GM12878 (cell line): ENCODE measurements around the gene RSPH1. TPM values are rescaled to one million over a fixed set of nuclear protein-coding genes. Genes with fewer than 3 reads are reported as not detected.

Experiments used
- ATAC-seq: fragments of 200-7000 bp; cut with Tn5 transposase; 3 replicates; pipeline ENCODE4 v1.9.1; 2020; ENCODE audit warnings: mild to moderate bottlenecking, moderate library complexity
- BruUV-seq: library from RNA; stranded (reverse); fragments of 400-500 nt; replicated peaks from 2 replicates; lab custom pipeline; 2021; lab: Mats Ljungman, UMichigan
- CTCF ChIA-PET: fragments of 300-600 bp; sonication (Branson Sonifier 250); formaldehyde crosslinking; extraction: SDS; loops from one replicate; lab custom pipeline; 2021; ENCODE audit warnings: inconsistent platforms; lab: Yijun Ruan, JAX
- POLR2A ChIA-PET: fragments of 350-600 bp; formaldehyde crosslinking; extraction: SDS; loops from one replicate; lab custom pipeline; 2021; ENCODE audit warnings: inconsistent platforms; lab: Charles Lee
- RAD21 ChIA-PET: fragments of 300-600 bp; sonication (Branson Sonifier 250); formaldehyde crosslinking; loops from one replicate; lab custom pipeline; 2023; ENCODE audit warnings: antibody characterized with exemption; ENCODE audit not compliant: unreplicated experiment; lab: Charles Lee
- SMC1A ChIA-PET: fragments of 300-600 bp; sonication (Branson Sonifier 250); formaldehyde crosslinking; loops from one replicate; lab custom pipeline; 2023; ENCODE audit not compliant: unreplicated experiment, uncharacterized antibody; lab: Charles Lee
- DNase-seq: peaks from one replicate; pipeline ENCODE4 v3.0.0-alpha.2; 2011; ENCODE audit warnings: low read depth, low spot score
- FAIRE-seq: peaks from 3 replicates; lab custom pipeline; 2011; peaks lifted over from hg19 to GRCh38; lab: Jason Lieb, UNC
- H2AFZ ChIP-seq: 2 replicates; pipeline ENCODE4 v1.6.0; 2011; ENCODE audit warnings: low read depth, low read length, control low read depth; ENCODE audit not compliant: control insufficient read depth
- H3K27ac ChIP-seq: 2 replicates; pipeline ENCODE4 v1.5.1; 2011; ENCODE audit warnings: control low read depth; ENCODE audit not compliant: control insufficient read depth, insufficient read depth
- H3K27me3 ChIP-seq, 2 experiments: replicated peaks in 1 of 2; 2 replicates each; pipeline versions ENCODE4 v1.6.0 to v1.6.1; 2011; ENCODE audit warnings: low read length in 1 of 2; ENCODE audit not compliant: control insufficient read depth in 2 of 2, insufficient read depth in 2 of 2
- H3K36me3 ChIP-seq, 2 experiments: 2 replicates each; pipeline ENCODE4 v1.5.1; 2011; ENCODE audit warnings: low read length in 1 of 2; ENCODE audit not compliant: control insufficient read depth in 2 of 2, insufficient read depth in 2 of 2
- H3K4me1 ChIP-seq: 2 replicates; pipeline ENCODE4 v1.6.1; 2011; ENCODE audit warnings: mild to moderate bottlenecking, low read length, moderate library complexity, mixed read lengths; ENCODE audit not compliant: control insufficient read depth, insufficient read depth
- H3K4me2 ChIP-seq: 2 replicates; pipeline ENCODE4 v1.6.0; 2011; ENCODE audit warnings: control low read depth; ENCODE audit not compliant: control insufficient read depth, insufficient read depth
- H3K4me3 ChIP-seq: fragments of 200-600 bp; sonication (generic); 2 replicates; pipeline ENCODE4 v1.5.1; 2016
- H3K79me2 ChIP-seq: 2 replicates; pipeline ENCODE4 v1.6.0; 2011; ENCODE audit warnings: low read length; ENCODE audit not compliant: control insufficient read depth, insufficient read depth
- H3K9ac ChIP-seq: 2 replicates; pipeline ENCODE4 v1.8.0; 2011; ENCODE audit warnings: low read length, control low read depth, mixed read lengths; ENCODE audit not compliant: control insufficient read depth, insufficient read depth
- H3K9me3 ChIP-seq: replicated peaks from 3 replicates; pipeline ENCODE4 v1.5.1; 2011; ENCODE audit warnings: mild to moderate bottlenecking, low read length; ENCODE audit not compliant: control insufficient read depth, insufficient read depth
- H4K20me1 ChIP-seq: 2 replicates; pipeline ENCODE4 v1.6.0; 2011; ENCODE audit not compliant: control insufficient read depth, insufficient read depth
- CBX5 ChIP-seq: sonication (generic); IDR thresholded peaks from 2 replicates; pipeline ENCODE4 v1.6.1; 2016; ENCODE audit warnings: low read depth, moderate library complexity, mild to moderate bottlenecking, inconsistent platforms
- FOXK2 ChIP-seq: fragments of 450-650 bp; IDR thresholded peaks from 2 replicates; pipeline ENCODE4 v1.6.1; 2017; ENCODE audit warnings: mild to moderate bottlenecking, moderate library complexity
- HDAC6 ChIP-seq: fragments of 200-600 bp; sonication (generic); IDR thresholded peaks from one replicate; pipeline ENCODE4 v1.8.0; 2017; ENCODE audit warnings: antibody characterized with exemption; ENCODE audit not compliant: unreplicated experiment
- MEF2A ChIP-seq: IDR thresholded peaks from 2 replicates; pipeline ENCODE4 v1.6.1; 2011; ENCODE audit warnings: low read depth, mild to moderate bottlenecking, low read length, moderate library complexity; ENCODE audit not compliant: insufficient read depth
- NBN ChIP-seq: fragments of 450-650 bp; IDR thresholded peaks from 2 replicates; pipeline ENCODE4 v1.6.1; 2016
- NFXL1 ChIP-seq: fragments of 450-650 bp; IDR thresholded peaks from 2 replicates; pipeline ENCODE4 v1.6.1; 2017; ENCODE audit warnings: antibody characterized with exemption, mild to moderate bottlenecking, borderline replicate concordance
- RAD51 ChIP-seq: fragments of 450-650 bp; IDR thresholded peaks from 2 replicates; pipeline ENCODE4 v1.6.1; 2016; ENCODE audit warnings: moderate library complexity, mild to moderate bottlenecking, inconsistent platforms
- YY1 ChIP-seq: IDR thresholded peaks from 2 replicates; pipeline ENCODE4 v1.6.1; 2011; ENCODE audit warnings: low read depth, mild to moderate bottlenecking, low read length
- ZNF24 ChIP-seq: fragments of 450-650 bp; IDR thresholded peaks from 2 replicates; pipeline ENCODE4 v1.6.1; 2017; ENCODE audit warnings: antibody characterized with exemption, mild to moderate bottlenecking
- ZNF622 ChIP-seq: fragments of 450-650 bp; IDR thresholded peaks from 2 replicates; pipeline ENCODE4 v1.6.1; 2017; ENCODE audit warnings: mild to moderate bottlenecking, inconsistent platforms
- WGBS: methylation state at CpG from one replicate; pipeline ENCODE4 v1.1.6; 2016; ENCODE audit warnings: low lambda C conversion rate; ENCODE audit not compliant: insufficient replicate concordance, insufficient coverage; ENCODE audit errors: missing lambda C conversion rate; 5-methylcytosine and 5-hydroxymethylcytosine counted together
- in situ Hi-C: fragments of 300-500 bp; cut with MboI; formaldehyde crosslinking; loops from 9 replicates; pipeline ENCODE4 v1.14.3; 2018; ENCODE audit warnings: mixed read lengths
- intact Hi-C: fragments of 100-400 bp; cut with micrococcal nuclease; formaldehyde crosslinking; loops from one replicate; pipeline ENCODE4 v1.14.2; 2022; ENCODE audit not compliant: unreplicated experiment
- polyA plus RNA-seq, 11 experiments: library from polyadenylated mRNA; depleted of rRNA in 4 of 11; unstranded in 6 of 11; stranded (reverse) in 5 of 11; fragments of >200 nt; fragmentation: Nextera tagmentation in 4 of 11; fragmentation: Illumina TruSeq in 1 of 11; extraction: Ambion mirVana in 4 of 11; extraction: Trizol in 1 of 11; gene quantifications; 1 replicate in 1 of 11; 2 replicates in 10 of 11; pipeline versions ENCODE4 v1.2.1 to v1.2.3, GENCODE V29; 2011 to 2016; ENCODE audit warnings: inconsistent platforms in 2 of 11, missing spikeins in 2 of 11, low read depth in 1 of 11
- total RNA-seq, 4 experiments: library from RNA; depleted of rRNA in 3 of 4; stranded (reverse); fragments of >200 nt in 3 of 4; fragmentation: Illumina TruSeq in 1 of 4; extraction: Trizol in 1 of 4; gene quantifications; 2 replicates each; pipeline versions ENCODE4 v1.2.1 to v1.2.3, GENCODE V29; 2013 to 2021
- TF ChIP-seq, protein P1 (sequence below): IDR thresholded peaks from 2 replicates; pipeline ENCODE4 v1.6.1; 2012; ENCODE audit warnings: improper control_type of control experiment, low read depth, low read length; ENCODE audit not compliant: insufficient replicate concordance
- TF ChIP-seq, protein P2 (sequence below): IDR thresholded peaks from 2 replicates; pipeline ENCODE4 v1.6.1; 2011; ENCODE audit warnings: mild to moderate bottlenecking, low read depth, low read length, moderate library complexity; ENCODE audit not compliant: insufficient replicate concordance
- TF ChIP-seq, protein P3 (sequence below): IDR thresholded peaks from 2 replicates; pipeline ENCODE4 v1.6.1; 2011; ENCODE audit warnings: borderline replicate concordance, low read depth, mild to moderate bottlenecking, moderate library complexity, low read length; ENCODE audit not compliant: insufficient read depth, poor library complexity, severe bottlenecking

Gene RSPH1
- total and polyA plus RNA-seq, 10 of the 15 experiments (the other 5 are each of a cell fraction or from before 2014, with no cell fraction given), result 0.11 to 1.4 (median 0.38) TPM

- TF ChIP-seq HDAC6 (no peak), FOXK2 (no peak), RAD51 (no peak), NBN (no peak), CBX5 (no peak), NFXL1 (no peak), ZNF622 (no peak)
- TF ChIP-seq, protein P1, sequence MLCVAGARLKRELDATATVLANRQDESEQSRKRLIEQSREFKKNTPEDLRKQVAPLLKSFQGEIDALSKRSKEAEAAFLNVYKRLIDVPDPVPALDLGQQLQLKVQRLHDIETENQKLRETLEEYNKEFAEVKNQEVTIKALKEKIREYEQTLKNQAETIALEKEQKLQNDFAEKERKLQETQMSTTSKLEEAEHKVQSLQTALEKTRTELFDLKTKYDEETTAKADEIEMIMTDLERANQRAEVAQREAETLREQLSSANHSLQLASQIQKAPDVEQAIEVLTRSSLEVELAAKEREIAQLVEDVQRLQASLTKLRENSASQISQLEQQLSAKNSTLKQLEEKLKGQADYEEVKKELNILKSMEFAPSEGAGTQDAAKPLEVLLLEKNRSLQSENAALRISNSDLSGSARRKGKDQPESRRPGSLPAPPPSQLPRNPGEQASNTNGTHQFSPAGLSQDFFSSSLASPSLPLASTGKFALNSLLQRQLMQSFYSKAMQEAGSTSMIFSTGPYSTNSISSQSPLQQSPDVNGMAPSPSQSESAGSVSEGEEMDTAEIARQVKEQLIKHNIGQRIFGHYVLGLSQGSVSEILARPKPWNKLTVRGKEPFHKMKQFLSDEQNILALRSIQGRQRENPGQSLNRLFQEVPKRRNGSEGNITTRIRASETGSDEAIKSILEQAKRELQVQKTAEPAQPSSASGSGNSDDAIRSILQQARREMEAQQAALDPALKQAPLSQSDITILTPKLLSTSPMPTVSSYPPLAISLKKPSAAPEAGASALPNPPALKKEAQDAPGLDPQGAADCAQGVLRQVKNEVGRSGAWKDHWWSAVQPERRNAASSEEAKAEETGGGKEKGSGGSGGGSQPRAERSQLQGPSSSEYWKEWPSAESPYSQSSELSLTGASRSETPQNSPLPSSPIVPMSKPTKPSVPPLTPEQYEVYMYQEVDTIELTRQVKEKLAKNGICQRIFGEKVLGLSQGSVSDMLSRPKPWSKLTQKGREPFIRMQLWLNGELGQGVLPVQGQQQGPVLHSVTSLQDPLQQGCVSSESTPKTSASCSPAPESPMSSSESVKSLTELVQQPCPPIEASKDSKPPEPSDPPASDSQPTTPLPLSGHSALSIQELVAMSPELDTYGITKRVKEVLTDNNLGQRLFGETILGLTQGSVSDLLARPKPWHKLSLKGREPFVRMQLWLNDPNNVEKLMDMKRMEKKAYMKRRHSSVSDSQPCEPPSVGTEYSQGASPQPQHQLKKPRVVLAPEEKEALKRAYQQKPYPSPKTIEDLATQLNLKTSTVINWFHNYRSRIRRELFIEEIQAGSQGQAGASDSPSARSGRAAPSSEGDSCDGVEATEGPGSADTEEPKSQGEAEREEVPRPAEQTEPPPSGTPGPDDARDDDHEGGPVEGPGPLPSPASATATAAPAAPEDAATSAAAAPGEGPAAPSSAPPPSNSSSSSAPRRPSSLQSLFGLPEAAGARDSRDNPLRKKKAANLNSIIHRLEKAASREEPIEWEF, result no peak
Observed at GRCh38 chr21:42521805-42522204, 25.8 kb upstream of the RSPH1 start (continued).

GRCh38 chr21:42521384-42521783, 25.4 kb upstream of the RSPH1 start:
- intact Hi-C loops, result no loop called here
- H3K36me3 ChIP-seq, result peaks cover 3 to 30% of the 10 kb centered on the region in 2 experiments
- peaks cover 2% of the 10 kb centered on the region; the same call in 1 of the 2 replicates for H3K79me2 ChIP-seq
- TF ChIP-seq MEF2A (no peak), YY1 (no peak), ZNF24 (no peak)
- TF ChIP-seq, protein P2, sequence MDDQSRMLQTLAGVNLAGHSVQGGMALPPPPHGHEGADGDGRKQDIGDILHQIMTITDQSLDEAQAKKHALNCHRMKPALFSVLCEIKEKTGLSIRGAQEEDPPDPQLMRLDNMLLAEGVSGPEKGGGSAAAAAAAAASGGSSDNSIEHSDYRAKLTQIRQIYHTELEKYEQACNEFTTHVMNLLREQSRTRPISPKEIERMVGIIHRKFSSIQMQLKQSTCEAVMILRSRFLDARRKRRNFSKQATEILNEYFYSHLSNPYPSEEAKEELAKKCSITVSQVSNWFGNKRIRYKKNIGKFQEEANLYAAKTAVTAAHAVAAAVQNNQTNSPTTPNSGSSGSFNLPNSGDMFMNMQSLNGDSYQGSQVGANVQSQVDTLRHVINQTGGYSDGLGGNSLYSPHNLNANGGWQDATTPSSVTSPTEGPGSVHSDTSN, result no peak
- TF ChIP-seq, protein P3, sequence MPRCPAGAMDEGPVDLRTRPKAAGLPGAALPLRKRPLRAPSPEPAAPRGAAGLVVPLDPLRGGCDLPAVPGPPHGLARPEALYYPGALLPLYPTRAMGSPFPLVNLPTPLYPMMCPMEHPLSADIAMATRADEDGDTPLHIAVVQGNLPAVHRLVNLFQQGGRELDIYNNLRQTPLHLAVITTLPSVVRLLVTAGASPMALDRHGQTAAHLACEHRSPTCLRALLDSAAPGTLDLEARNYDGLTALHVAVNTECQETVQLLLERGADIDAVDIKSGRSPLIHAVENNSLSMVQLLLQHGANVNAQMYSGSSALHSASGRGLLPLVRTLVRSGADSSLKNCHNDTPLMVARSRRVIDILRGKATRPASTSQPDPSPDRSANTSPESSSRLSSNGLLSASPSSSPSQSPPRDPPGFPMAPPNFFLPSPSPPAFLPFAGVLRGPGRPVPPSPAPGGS, result no peak

More at GRCh38 chr21:42521384-42521783, 25.4 kb upstream of the RSPH1 start:
- Histone ChIP-seq H3K4me3 (no peak overlapping the region), H2AFZ (no peak overlapping the region), H3K27ac (no peak overlapping the region), H3K9ac (no peak overlapping the region), H3K4me1 (peaks cover 28% of the 10 kb centered on the region), H3K4me2 (no peak overlapping the region), H3K9me3 (no peaks in the 10 kb centered on the region), H4K20me1 (no peaks in the 10 kb centered on the region), H3K27me3 (no peaks in the 10 kb centered on the region)
- whole genome bisulfite sequencing, result 40% methylated on average over 1 of the region's 1 CpG
- ChIA-PET POLR2A (no interaction called here), SMC1A (interaction anchor here (10.8 kb wide), 1 partner anchor 15 kb away, joined by 132 read pairs; no protein-coding TSS in a partner anchor), RAD21 (interaction anchor here (2.3 kb wide), 1 partner anchor 12 kb away, joined by 10 read pairs; no protein-coding TSS in a partner anchor), CTCF (no interaction called here)
- BruUV-seq, result no TSS peak
- DNase-seq (no peak), FAIRE-seq (no peak), ATAC-seq (no peak)
- in situ Hi-C loops, result no loop called here
